Tibial nerve (tissue), 4 donors: ENCODE measurements around the gene SPTLC1.

ENCODE experiments used
- CTCF ChIP-seq, 5 experiments: fragments of 200-600 bp in 3 of 5; fragments of 450-650 bp in 2 of 5; sonication (generic) in 3 of 5; IDR thresholded peaks; one replicate each; pipeline ENCODE4 v1.5.1; 2016 to 2019; ENCODE audit warnings: antibody characterized with exemption in 5 of 5, mild to moderate bottlenecking in 3 of 5, moderate library complexity in 2 of 5
- EP300 ChIP-seq, 2 donors: sonication (generic); formaldehyde crosslinking; IDR thresholded peaks; one replicate each; pipeline ENCODE4 v1.6.1; 2017; ENCODE audit warnings: antibody characterized with exemption in 2 of 2, mild to moderate bottlenecking in 1 of 2
- POLR2A ChIP-seq, 2 donors: fragments of 450-650 bp; IDR thresholded peaks; one replicate each; pipeline ENCODE4 v1.6.1; 2017; ENCODE audit warnings: antibody characterized with exemption in 2 of 2, mild to moderate bottlenecking in 2 of 2, moderate library complexity in 2 of 2

GRCh38 chr9:92095236-92095635 is 20.0 kb downstream of the SPTLC1 start:
- TF ChIP-seq CTCF (IDR thresholded peaks at IDR 0.05) (no peak), POLR2A (IDR thresholded peaks at IDR 0.05) (no peak), EP300 (IDR thresholded peaks at IDR 0.05) (no peak)
